CD4-positive, alpha-beta T cell treated with Interleukin-2 at 100 ng/mL for 4 hours (primary cell): ENCODE measurements around the gene SMIM14.

Experiments
- DNase-seq: peaks from one replicate; pipeline ENCODE4 v3.0.0-alpha.2; 2020; ENCODE audit warnings: low spot score

The SMIM14 gene

DNA sequence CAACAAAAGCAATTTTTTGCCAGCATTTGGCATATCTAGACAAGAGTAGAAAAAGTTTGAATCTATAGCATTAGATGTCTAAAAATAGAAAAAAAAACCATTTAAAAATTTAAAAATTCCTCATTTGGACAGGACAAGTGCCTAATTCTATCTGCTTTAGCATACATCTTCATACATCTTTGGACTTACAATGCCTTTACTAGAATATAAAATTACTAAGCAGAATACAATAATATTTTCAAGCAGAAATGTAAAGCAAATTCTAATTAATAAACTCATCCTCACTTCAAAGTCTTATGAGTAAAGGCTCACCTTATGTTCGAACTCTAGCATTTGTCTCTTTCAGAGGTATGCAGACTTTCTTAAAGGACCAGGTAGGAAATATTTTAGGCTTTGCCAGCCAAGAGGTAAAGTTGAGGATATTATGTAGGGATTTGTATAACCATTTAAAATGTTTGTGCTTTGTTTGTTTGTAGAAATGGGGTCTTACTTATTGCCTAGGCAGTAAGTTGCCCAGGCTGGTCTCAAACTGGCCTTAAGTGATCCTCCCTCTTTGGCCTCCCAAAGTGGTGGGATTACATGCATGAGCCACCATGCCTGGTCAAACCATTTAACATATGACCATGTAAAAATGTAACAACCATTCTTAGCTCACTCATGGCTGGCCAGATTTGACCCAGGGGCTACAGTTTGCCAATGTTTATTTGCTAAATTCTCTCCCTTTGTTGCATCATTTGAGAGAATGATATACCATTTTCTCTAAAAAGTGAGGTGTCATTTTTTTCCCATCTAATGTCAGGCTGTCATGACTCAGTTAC is 140.5 kb downstream of the SMIM14 start:
- no peak for DNase-seq
